Astrocyte (in vitro differentiated cells and primary cell): ENCODE measurements around the gene TMEM107.

Experiments
- EZH2 ChIP-seq: IDR thresholded peaks from 2 replicates; pipeline ENCODE4 v1.6.1; 2012; ENCODE audit warnings: mild to moderate bottlenecking, low read length, inconsistent platforms; ENCODE audit not compliant: insufficient read depth
- TF ChIP-seq, protein P1 (sequence below): IDR thresholded peaks from 2 replicates; pipeline ENCODE4 v1.5.1; 2011; ENCODE audit warnings: low read depth, mild to moderate bottlenecking, inconsistent platforms, low read length, moderate library complexity; ENCODE audit not compliant: insufficient read depth

- TF ChIP-seq, protein P1, sequence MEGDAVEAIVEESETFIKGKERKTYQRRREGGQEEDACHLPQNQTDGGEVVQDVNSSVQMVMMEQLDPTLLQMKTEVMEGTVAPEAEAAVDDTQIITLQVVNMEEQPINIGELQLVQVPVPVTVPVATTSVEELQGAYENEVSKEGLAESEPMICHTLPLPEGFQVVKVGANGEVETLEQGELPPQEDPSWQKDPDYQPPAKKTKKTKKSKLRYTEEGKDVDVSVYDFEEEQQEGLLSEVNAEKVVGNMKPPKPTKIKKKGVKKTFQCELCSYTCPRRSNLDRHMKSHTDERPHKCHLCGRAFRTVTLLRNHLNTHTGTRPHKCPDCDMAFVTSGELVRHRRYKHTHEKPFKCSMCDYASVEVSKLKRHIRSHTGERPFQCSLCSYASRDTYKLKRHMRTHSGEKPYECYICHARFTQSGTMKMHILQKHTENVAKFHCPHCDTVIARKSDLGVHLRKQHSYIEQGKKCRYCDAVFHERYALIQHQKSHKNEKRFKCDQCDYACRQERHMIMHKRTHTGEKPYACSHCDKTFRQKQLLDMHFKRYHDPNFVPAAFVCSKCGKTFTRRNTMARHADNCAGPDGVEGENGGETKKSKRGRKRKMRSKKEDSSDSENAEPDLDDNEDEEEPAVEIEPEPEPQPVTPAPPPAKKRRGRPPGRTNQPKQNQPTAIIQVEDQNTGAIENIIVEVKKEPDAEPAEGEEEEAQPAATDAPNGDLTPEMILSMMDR, result no peak
- TF ChIP-seq EZH2, result no peak
Measured at GRCh38 chr17:8153525-8153956, 22.6 kb downstream of the TMEM107 start.
